ENCODE results near the gene DLGAP4. TPM values are rescaled to one million over a fixed set of nuclear protein-coding genes. Genes with fewer than 3 reads are reported as not detected.

Gene DLGAP4
- total RNA-seq, 1 experiment from 2014 or later, result 40.3 TPM

GRCh38 chr20:36485286-36485685 is 179.1 kb downstream of the DLGAP4 start:
- Histone ChIP-seq H3K36me3 (ENCODE audit: control insufficient read depth in 1 of 2, insufficient read depth in 2 of 2, low read length in 2 of 2) (no peaks in the 10 kb centered on the region), H4K20me1 (ENCODE audit: insufficient read depth) (no peaks in the 10 kb centered on the region), H3K4me2 (ENCODE audit: low read length) (no peak overlapping the region), H3K79me2 (ENCODE audit: insufficient read depth, low read length) (peaks cover 40% of the 10 kb centered on the region), H3K9me2 (ENCODE audit: insufficient read depth) (no peaks in the 10 kb centered on the region), H3K9ac (ENCODE audit: low read length) (no peak overlapping the region), H3K4me1 (ENCODE audit: control insufficient read depth in 1 of 2, insufficient read depth in 2 of 2, low read length in 2 of 2) (peaks cover 0 to 11% of the 10 kb centered on the region in 2 experiments; a peak in 1 of 4 replicates), H2AFZ (ENCODE audit: low read depth, low read length, poor library complexity, severe bottlenecking) (no peak overlapping the region), H3K27me3 (ENCODE audit: insufficient read depth, low read length) (no peaks in the 10 kb centered on the region), H3K4me3 (replicated peaks in 1 of 2; ENCODE audit: low read depth in 1 of 2, low read length in 2 of 2) (no peak overlapping the region), H3K9me3 (ENCODE audit: control insufficient read depth in 1 of 2, insufficient read depth in 1 of 2, low read depth in 1 of 2, low read length in 2 of 2) (no peaks in the 10 kb centered on the region), H3K27ac (ENCODE audit: low read depth, low read length) (no peak overlapping the region)
- ATAC-seq (no peak), DNase-seq (ENCODE audit: low read depth, low spot score) (no peak)
- RAD21 ChIA-PET (ENCODE audit: low non-redundant PET in 1 of 2, low total read pairs in 2 of 2, uncharacterized antibody in 2 of 2, unreplicated experiment in 2 of 2), result no interaction called here
- POLR2A ChIA-PET, result no interaction called here
- CTCF ChIA-PET, result no interaction called here
- BruUV-seq (replicated peaks), result no TSS peak
- intact Hi-C loops (cut with micrococcal nuclease), result no loop called here
- TF ChIP-seq POLR2AphosphoS5 (IDR thresholded peaks at IDR 0.05; ENCODE audit: low read depth, low read length) (no peak), ATF3 (IDR thresholded peaks at IDR 0.05) (no peak), ZFX (IDR thresholded peaks at IDR 0.05) (no peak), ZBTB33 (IDR thresholded peaks at IDR 0.05; ENCODE audit: extremely low read depth, insufficient replicate concordance, low read length) (no peak), SIN3A (IDR thresholded peaks at IDR 0.05; ENCODE audit: low read depth) (no peak), JUND (IDR thresholded peaks at IDR 0.05) (no peak), POLR2A (IDR thresholded peaks at IDR 0.05; ENCODE audit: borderline replicate concordance, extremely low read depth, insufficient read depth, insufficient read length) (no peak), EZH2 (IDR thresholded peaks at IDR 0.05) (no peak), CEBPB (IDR thresholded peaks at IDR 0.05; ENCODE audit: low read depth) (no peak), TCF7L2 (IDR thresholded peaks at IDR 0.05; ENCODE audit: borderline replicate concordance, extremely low read depth, insufficient read depth, insufficient read length) (no peak), EGR1 (IDR thresholded peaks at IDR 0.05; ENCODE audit: low read depth) (no peak), RAD21 (IDR thresholded peaks at IDR 0.05; ENCODE audit: low read depth) (no peak), SRF (IDR thresholded peaks at IDR 0.05; ENCODE audit: low read depth) (no peak), CBX3 (IDR thresholded peaks at IDR 0.05; ENCODE audit: low read depth) (no peak), EZH2phosphoT487 (IDR thresholded peaks at IDR 0.05; ENCODE audit: borderline replicate concordance) (no peak), REST (IDR thresholded peaks at IDR 0.05; ENCODE audit: low read depth) (no peak), MAX (IDR thresholded peaks at IDR 0.05) (no peak)
